CD4-positive, alpha-beta T cell treated with Interleukin-1 beta for 1 hour (primary cell): Measurements from ENCODE around the gene SLC15A2.
"Not testable (repeated sequence)": the region's sequence is repeated elsewhere in the genome, so short reads cannot be mapped to it uniquely, and the experiment has no call there.

Experiments
- DNase-seq, 2 donors: peaks; one replicate each; pipeline ENCODE4 v3.0.0-alpha.2; 2020 to 2022

Gene SLC15A2

GRCh38 chr3:121938141-121938855 lies 44.1 kb downstream of the SLC15A2 start:
- DNase-seq, result not testable (repeated sequence)

- DNase-seq, result no peak
Measured at GRCh38 chr3:121941592-121941991, 47.4 kb downstream of the SLC15A2 start.

- DNase-seq, result no peak
Measured at GRCh38 chr3:121942116-121942786, 48.0 kb downstream of the SLC15A2 start.

GRCh38 chr3:121943431-121943830 lies 49.2 kb downstream of the SLC15A2 start:
- DNase-seq, result no peak

GRCh38 chr3:121948641-121949040 lies 54.4 kb downstream of the SLC15A2 start:
- DNase-seq, result no peak

GRCh38 chr3:121951291-121951919 lies 57.2 kb downstream of the SLC15A2 start:
- DNase-seq, result no peak

GRCh38 chr3:121956363-121956762 lies 62.2 kb downstream of the SLC15A2 start:
- DNase-seq, result no peak

GRCh38 chr3:121957674-121958415 lies 63.6 kb downstream of the SLC15A2 start:
- peak in 1 of 2 donors; percentile 36 for DNase-seq

- no peak for DNase-seq
Measured at GRCh38 chr3:121958801-121959200, 64.6 kb downstream of the SLC15A2 start.

- no peak for DNase-seq
Measured at GRCh38 chr3:121961283-121961682, 67.1 kb downstream of the SLC15A2 start.

- DNase-seq, result no peak
Measured at GRCh38 chr3:121962443-121962842, 68.2 kb downstream of the SLC15A2 start.

GRCh38 chr3:121963608-121964007 lies 69.4 kb downstream of the SLC15A2 start:
- no peak for DNase-seq

GRCh38 chr3:121969631-121970030 lies 75.4 kb downstream of the SLC15A2 start:
- no peak for DNase-seq

- DNase-seq, result no peak
Measured at GRCh38 chr3:121970047-121970446, 75.8 kb downstream of the SLC15A2 start.

GRCh38 chr3:121974601-121975111 lies 80.5 kb downstream of the SLC15A2 start:
- no peak for DNase-seq

GRCh38 chr3:121975702-121976302 lies 81.6 kb downstream of the SLC15A2 start:
- DNase-seq, result no peak

GRCh38 chr3:121976727-121977126 lies 82.5 kb downstream of the SLC15A2 start:
- DNase-seq, result no peak

- DNase-seq, result no peak
Measured at GRCh38 chr3:121979246-121979645, 85.0 kb downstream of the SLC15A2 start.

- DNase-seq, result no peak
Measured at GRCh38 chr3:121979734-121980449, 85.7 kb downstream of the SLC15A2 start.

GRCh38 chr3:121980450-121980796 lies 86.2 kb downstream of the SLC15A2 start:
- DNase-seq, result no peak

- no peak for DNase-seq
Measured at GRCh38 chr3:121981473-121981872, 87.3 kb downstream of the SLC15A2 start.

- no peak for DNase-seq
Measured at GRCh38 chr3:121985846-121986245, 91.6 kb downstream of the SLC15A2 start.
